GM18861 (cell line): ENCODE results near the gene PAGE2.
"Not testable (repeated sequence)": the region's sequence is repeated elsewhere in the genome, so short reads cannot be mapped to it uniquely, and the experiment has no call there.

ENCODE experiments used
- ATAC-seq: cut with Tn5 transposase; IDR thresholded peaks from one replicate; pipeline ENCODE4 v1.9.1; 2021; ENCODE audit not compliant: unreplicated experiment

Gene PAGE2

GRCh38 chrX:55120761-55121358, 32.0 kb downstream of the PAGE2 start:
- ATAC-seq, result no peak

DNA sequence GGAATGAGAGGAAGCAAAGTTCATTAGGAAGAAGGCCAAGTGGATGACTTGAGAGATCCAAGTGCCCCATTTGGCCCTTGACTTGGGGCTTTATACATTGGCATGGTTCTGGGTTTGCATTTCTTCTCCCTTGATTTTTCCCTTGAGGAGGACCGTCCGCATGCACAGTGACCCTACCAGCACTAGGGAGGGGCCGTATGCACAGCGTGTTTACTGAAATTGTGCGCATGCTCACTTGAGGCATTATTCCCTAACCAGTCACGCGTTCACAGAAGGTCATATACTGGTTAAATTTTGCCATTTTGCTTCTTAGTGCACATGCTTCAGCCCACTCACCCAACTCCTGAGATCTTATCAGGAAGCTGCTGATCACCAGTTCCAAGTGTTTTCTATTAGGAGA, 35.1 kb downstream of the PAGE2 start:
- ATAC-seq, result no peak

DNA sequence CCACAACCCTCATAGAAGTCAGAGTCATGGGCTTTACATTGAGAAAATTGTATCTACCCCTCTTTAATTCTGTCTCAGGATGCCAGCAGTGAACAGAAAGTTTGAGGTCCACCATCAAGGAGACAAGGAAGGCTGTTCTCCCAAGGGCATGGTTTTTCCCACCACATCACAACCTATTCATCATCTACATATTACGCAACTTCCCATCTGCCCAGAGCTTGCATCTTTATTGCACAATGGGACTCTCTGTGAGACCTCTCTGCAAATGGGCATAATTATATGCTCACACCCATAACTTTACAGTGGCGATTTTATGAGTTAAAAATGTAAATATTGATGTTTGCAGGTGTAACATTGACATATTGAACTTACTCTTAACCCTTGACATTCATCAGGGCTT, 38.9 kb downstream of the PAGE2 start:
- ATAC-seq, result no peak

DNA sequence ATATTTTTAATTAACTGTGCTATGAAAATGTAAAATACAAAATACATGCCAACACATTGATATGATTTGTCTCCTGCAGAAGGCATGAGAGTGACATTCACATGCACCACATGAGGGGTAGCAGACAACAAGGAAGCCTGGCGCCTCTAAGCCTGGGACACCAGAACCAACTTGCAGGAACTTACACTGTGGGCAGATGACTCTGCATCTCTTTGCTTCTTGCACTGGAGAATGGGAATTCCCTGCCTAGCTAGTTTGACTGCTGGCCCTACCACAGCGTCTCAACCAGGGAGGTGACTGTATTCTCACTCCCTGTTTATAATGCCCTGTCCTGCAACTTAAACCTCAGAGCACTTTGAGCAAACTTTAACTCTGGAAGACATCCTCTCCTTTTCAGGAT, 40.5 kb downstream of the PAGE2 start:
- no peak for ATAC-seq

DNA sequence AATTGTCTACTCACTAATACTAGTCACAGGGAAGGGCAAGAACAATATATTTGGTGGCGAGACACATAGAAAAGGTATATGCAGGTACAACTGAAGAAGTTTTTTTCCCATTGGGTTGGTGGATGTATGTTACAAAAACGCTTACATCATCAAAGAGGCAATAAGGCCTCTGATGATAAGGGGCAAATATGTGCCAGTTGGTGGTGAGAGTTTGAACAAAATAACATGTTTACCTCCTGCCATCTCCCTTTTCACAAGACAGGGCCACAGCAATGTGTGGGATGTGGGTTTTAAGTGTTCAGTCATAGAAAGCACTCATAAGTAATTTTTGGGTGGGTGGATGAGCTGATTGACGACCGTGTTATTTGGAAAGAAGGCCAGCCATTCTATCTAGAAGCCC, 41.7 kb downstream of the PAGE2 start:
- ATAC-seq, result no peak

DNA sequence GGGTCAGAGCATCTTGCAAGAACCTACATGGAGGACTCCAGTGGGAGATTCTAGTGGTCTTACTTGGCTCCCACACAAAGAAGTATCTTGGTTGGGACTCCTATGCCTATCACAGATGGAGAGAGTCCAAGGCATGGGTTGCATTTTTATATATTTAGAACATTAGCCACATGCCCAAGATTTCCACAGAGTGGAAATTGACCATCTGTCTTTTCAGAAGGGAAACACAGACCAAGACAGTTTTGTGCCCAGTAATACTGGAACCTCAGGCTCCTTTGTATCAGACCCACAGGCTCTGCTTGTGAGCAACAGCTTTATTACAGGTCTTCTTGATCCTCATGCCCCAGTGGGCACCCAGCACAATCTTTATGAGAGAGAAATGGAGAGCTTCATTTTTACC, 43.6 kb downstream of the PAGE2 start:
- ATAC-seq, result no peak

- ATAC-seq, result no peak
These were observed 46.4 kb downstream of the PAGE2 start for GRCh38 chrX:55135171-55135570.

DNA sequence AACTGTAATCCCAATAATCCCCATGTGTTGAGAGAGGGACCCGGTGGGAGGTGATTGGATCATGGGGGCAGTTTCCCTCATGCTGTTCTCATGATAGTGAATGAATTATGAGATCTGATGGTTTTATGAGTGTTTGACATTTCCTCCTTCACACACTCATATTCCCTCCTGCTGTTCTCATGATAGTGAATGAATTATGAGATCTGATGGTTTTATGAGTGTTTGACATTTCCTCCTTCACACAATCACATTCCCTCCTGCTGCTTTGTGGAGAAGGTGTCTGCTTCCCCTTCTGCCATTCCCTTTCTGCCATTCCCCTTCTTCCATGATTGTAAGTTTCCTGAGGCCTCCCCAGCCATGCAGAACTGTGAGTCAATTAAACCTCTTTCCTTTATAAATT, 52.0 kb downstream of the PAGE2 start:
- ATAC-seq, result not testable (repeated sequence)
